Measurements from ENCODE around the gene ETV6. TPM values are rescaled to one million over a fixed set of nuclear protein-coding genes. Genes with fewer than 3 reads are reported as not detected.
A peak's percentile ranks its signal among the peaks of the same experiment; 100 is the strongest.

ETV6 gene
- total RNA-seq, 2 donors from 2014 or later, result 50.2 to 82.3 TPM

DNA sequence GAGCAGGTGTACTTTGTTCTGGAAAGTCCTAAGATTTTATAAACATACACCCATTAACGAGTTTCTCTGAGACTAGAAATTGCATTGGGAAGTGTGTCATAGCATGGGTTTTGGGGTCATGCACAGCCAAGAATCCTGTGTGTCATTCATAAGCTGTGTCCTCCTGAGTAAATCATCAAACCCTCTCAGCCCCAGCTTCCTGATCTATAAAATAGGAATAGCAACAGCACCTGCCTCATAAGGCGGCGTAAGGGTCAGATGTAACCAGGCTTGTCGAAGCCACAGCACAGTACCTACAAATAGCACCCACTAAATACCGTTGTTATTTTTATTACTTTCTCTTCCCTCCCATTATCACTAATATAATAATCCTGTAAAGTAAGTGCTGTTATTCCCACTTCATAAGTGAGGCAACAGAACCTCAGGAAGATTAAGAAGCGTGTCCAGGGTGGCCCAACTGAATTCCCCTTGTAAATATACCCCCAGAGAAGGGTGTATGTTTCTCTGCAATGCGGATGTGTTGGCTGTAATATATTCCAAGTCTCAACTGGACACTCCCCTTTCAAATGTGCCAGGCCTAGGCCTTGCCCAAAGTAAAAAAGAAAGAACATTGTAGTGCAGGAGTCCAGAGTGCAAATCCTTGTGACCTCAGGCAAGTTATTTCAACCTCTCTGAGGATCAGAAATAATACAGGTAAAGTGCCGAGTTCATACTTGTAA is 233.0 kb downstream of the ETV6 start:
- no peak for DNase-seq (ENCODE audit: low spot score)
- peaks cover 24% of the 10 kb centered on the region for H3K36me3 Mint-ChIP-seq
- H3K4me1 Mint-ChIP-seq (ENCODE audit: low read depth in 2 of 2), result peaks cover 6 to 8% of the 10 kb centered on the region in 2 donors
- H3K4me3 Mint-ChIP-seq, result no peak overlapping the region
- no peak for ATAC-seq
- H3K27ac Mint-ChIP-seq, result no peak overlapping the region
- no peaks in the 10 kb centered on the region for H3K27me3 Mint-ChIP-seq
- no peaks in the 10 kb centered on the region for H3K9me3 Mint-ChIP-seq

DNA sequence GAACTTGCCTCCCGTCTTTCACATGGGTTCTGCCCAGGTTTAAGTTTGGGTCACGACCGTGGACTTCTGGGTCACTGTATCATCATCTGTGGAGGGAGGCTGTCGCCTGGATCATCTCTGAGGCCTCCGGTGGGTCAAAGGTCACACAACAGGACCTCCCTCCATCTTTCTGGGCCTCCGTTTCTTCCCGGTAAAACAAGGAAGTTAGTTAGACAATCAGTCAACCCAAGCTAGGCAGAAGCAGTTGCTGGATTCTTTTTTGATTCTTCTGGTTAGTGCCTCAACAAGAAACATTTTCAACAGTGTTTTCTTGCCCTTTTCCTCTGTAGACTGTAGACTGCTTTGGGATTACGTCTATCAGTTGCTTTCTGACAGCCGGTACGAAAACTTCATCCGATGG is 234.6 kb downstream of the ETV6 start:
- no peak overlapping the region for H3K4me3 Mint-ChIP-seq
- peaks cover 9 to 10% of the 10 kb centered on the region in 2 donors for H3K4me1 Mint-ChIP-seq (ENCODE audit: low read depth in 2 of 2)
- no peak overlapping the region for H3K27ac Mint-ChIP-seq
- H3K27me3 Mint-ChIP-seq, result no peaks in the 10 kb centered on the region
- ATAC-seq (no peak), DNase-seq (ENCODE audit: low spot score) (no peak)
- H3K9me3 Mint-ChIP-seq, result peaks cover under 1% of the 10 kb centered on the region
- peaks cover 26% of the 10 kb centered on the region for H3K36me3 Mint-ChIP-seq

DNA sequence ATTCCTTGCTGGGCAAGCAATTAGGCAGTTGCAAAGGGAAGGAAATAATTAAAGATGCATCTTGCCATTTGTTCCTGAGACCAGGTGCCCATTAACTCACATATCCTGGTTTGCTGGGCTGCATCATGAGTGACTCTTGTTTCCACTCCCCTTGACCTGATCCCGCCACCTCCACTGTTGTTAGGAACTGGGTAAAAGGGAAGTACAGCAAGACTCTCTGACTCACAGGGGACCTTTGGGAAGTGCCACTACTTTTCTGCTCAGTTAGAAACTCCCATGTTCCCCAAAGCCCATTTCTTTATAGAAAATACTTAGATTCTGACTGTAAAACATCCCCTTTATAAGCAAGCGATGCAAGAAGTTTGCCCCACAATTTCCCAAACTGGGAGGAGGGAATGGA is 235.2 kb downstream of the ETV6 start:
- H3K4me1 Mint-ChIP-seq (ENCODE audit: low read depth in 2 of 2), result peaks cover 15 to 16% of the 10 kb centered on the region in 2 donors

DNA sequence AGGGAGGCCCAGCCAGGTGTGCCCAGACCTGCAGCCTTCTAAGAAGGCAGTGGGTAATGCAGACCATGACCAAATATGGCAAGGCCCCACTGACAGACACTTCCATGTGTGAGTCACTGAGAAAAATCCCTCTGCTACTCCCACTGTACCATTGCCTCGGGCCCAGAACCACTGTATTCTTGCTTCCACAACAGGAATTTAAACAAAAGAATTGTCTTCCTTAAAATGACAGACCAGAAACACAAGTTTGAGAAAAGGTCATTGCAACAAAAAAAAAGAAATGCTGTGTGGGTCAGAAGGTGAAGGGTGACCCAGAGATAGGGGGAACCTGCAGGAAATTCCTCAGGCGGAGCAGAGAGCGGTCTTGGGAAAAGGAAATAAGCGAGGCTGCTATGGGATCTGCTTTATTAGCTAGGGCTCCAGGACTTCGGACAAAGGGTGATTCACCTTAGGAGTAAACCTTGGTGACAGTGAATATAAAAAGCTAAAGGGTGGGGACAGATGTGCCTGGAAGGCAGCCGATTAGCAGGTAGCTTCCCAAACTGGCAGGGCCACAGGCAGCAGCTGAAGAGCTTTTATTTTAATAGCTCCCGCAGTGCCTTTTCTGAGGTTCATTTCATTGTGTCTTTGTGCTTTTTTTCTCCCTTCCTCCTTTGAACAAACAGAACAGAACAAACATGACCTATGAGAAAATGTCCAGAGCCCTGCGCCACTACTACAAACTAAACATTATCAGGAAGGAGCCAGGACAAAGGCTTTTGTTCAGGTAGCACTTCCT is 236.0 kb downstream of the ETV6 start:
- DNase-seq (ENCODE audit: low spot score) (no peak), ATAC-seq (no peak)
- H3K4me3 Mint-ChIP-seq, result no peak overlapping the region
- peaks cover 15 to 16% of the 10 kb centered on the region in 2 donors for H3K4me1 Mint-ChIP-seq (ENCODE audit: low read depth in 2 of 2)
- peaks cover 3% of the 10 kb centered on the region for H3K9me3 Mint-ChIP-seq
- H3K36me3 Mint-ChIP-seq, result peaks cover 30% of the 10 kb centered on the region
- no peaks in the 10 kb centered on the region for H3K27me3 Mint-ChIP-seq
- H3K27ac Mint-ChIP-seq, result no peak overlapping the region

More for the DNA sequence above, 235.2 kb downstream of the ETV6 start:
- ATAC-seq (no peak), DNase-seq (ENCODE audit: low spot score) (no peak)
- Mint-ChIP-seq H3K27me3 (no peaks in the 10 kb centered on the region), H3K36me3 (peaks cover 28% of the 10 kb centered on the region), H3K4me3 (no peak overlapping the region), H3K27ac (no peak overlapping the region), H3K9me3 (peaks cover 3% of the 10 kb centered on the region)

GRCh38 chr12:11886339-11886738 is 236.9 kb downstream of the ETV6 start:
- no peak overlapping the region for H3K27ac Mint-ChIP-seq
- peaks cover 30% of the 10 kb centered on the region for H3K36me3 Mint-ChIP-seq
- no peak for DNase-seq (ENCODE audit: low spot score)
- no peak for ATAC-seq
- peaks cover 3% of the 10 kb centered on the region for H3K9me3 Mint-ChIP-seq
- H3K4me3 Mint-ChIP-seq, result no peak overlapping the region
- no peaks in the 10 kb centered on the region for H3K27me3 Mint-ChIP-seq
- peaks cover 14 to 16% of the 10 kb centered on the region in 2 donors for H3K4me1 Mint-ChIP-seq (ENCODE audit: low read depth in 2 of 2)

DNA sequence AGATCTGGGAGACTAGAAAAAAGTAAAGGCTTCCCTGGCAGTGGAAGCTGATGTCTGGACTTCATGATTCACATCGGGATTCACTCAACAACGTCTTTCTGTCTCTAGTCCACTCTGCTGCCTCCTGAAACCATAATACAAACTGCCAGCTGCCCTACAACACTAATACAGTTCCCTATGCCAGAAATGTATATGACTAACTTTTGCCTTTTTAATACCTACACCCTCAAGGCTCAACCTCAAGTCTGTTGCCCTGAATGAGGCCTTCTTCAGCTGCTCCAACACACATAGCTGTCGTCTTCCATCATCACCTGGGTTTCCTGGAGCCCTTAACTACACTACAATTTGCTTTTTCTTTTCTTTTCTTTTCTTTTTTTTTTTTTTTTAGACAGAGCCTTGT is 238.6 kb downstream of the ETV6 start:
- H3K36me3 Mint-ChIP-seq, result peaks cover 39% of the 10 kb centered on the region
- peaks cover 14 to 16% of the 10 kb centered on the region in 2 donors for H3K4me1 Mint-ChIP-seq (ENCODE audit: low read depth in 2 of 2)
- no peak overlapping the region for H3K27ac Mint-ChIP-seq
- H3K27me3 Mint-ChIP-seq, result no peaks in the 10 kb centered on the region
- ATAC-seq (no peak), DNase-seq (ENCODE audit: low spot score) (no peak)
- H3K9me3 Mint-ChIP-seq, result peaks cover 3% of the 10 kb centered on the region
- no peak overlapping the region for H3K4me3 Mint-ChIP-seq

DNA sequence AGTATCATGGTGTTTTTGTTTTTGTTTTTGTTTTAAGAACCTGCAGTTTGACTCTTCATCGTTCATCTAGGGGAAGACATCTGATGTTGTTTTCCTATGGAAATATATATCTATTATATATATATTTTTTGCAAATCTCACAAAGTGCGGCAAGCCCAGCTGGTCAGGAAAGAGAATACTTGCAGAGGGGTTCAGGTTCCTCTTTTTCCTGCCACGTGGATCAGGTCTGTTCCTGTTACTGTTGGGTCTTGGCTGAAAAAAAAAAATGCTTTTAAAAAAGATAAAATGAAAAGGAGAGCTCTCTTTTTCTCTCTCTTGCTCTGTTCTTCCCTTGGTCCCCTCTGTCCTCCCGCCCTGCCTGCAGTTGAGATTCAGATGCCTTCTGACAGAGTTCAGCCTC is 241.9 kb downstream of the ETV6 start:
- Mint-ChIP-seq H3K4me3 (no peak overlapping the region), H3K4me1 (ENCODE audit: low read depth in 2 of 2) (peaks cover 24 to 27% of the 10 kb centered on the region in 2 donors), H3K27ac (no peak overlapping the region), H3K36me3 (peaks cover 29% of the 10 kb centered on the region), H3K9me3 (peaks cover 3% of the 10 kb centered on the region), H3K27me3 (no peaks in the 10 kb centered on the region)
- DNase-seq (ENCODE audit: low spot score) (no peak), ATAC-seq (no peak)

DNA sequence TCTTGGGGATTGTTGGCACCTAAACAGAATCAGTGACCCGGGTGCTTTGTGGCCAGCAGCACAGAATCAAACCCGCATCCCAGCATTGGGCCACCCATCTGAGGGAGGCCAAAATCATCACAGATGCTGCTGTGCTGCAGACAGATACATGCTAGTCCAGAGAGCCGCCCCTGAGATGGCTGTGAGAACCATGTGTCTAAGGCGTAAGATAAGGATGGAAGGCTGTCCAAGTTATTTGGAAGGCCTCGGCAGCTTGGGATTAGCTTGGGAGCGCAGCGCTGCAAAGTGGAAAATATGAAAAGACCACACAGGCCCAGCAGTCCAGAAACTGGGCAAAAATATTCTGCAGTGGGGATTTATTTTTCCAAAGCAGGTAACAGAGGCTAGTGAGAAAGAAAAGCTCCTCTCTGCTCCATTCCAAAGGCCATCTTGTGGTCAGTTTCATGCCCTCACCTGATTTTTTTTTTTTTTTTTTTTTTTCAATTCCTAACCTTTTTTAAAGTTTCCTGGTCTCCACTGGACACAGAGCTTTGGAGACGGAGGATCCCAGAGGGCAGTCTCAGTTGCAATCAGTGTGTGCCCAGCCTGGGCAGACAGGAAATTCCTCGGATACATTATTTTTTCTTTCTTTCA is 242.4 kb downstream of the ETV6 start:
- Mint-ChIP-seq H3K9me3 (peaks cover 3% of the 10 kb centered on the region), H3K4me3 (no peak overlapping the region)
- ATAC-seq, result no peak

DNA sequence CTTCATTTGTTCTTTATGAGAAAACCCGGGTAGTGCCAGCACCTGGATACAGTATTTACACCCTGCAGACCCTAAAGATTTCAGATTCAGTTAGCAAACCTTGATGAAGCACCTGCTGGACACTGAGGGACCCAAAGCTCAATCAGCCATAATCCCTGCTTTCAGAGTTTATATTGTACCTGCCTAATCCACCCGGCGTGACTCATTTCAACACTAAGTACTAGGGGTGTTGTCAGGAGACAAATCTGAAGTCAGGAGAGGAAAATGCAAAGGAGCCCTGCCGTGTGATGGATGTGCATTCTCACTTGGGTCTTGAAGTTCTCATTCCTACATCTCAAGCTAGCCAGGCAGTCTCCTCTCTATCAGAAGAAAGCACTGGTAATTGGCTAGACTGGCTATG is 244.5 kb downstream of the ETV6 start:
- ATAC-seq, result no peak
- H3K27ac Mint-ChIP-seq, result no peak overlapping the region

More for the DNA sequence above, 242.4 kb downstream of the ETV6 start:
- no peak for DNase-seq (ENCODE audit: low spot score)
- peaks cover 23% of the 10 kb centered on the region for H3K36me3 Mint-ChIP-seq
- no peaks in the 10 kb centered on the region for H3K27me3 Mint-ChIP-seq
- no peak overlapping the region for H3K27ac Mint-ChIP-seq
- peaks cover 24 to 27% of the 10 kb centered on the region in 2 donors for H3K4me1 Mint-ChIP-seq (ENCODE audit: low read depth in 2 of 2)

GRCh38 chr12:11894890-11895289 is 245.4 kb downstream of the ETV6 start:
- Mint-ChIP-seq H3K4me3 (no peak overlapping the region), H3K27me3 (peaks cover 0 to 3% of the 10 kb centered on the region in 2 donors), H3K9me3 (no peaks in the 10 kb centered on the region), H3K27ac (no peak overlapping the region), H3K4me1 (ENCODE audit: low read depth in 2 of 2) (peaks cover 20 to 24% of the 10 kb centered on the region in 2 donors), H3K36me3 (peaks cover 13% of the 10 kb centered on the region)
- DNase-seq (ENCODE audit: low spot score) (no peak), ATAC-seq (no peak)

More for the DNA sequence above, 244.5 kb downstream of the ETV6 start:
- Mint-ChIP-seq H3K4me3 (no peak overlapping the region), H3K9me3 (peaks cover 3% of the 10 kb centered on the region), H3K27me3 (peaks cover 0 to 3% of the 10 kb centered on the region in 2 donors), H3K36me3 (peaks cover 21% of the 10 kb centered on the region), H3K4me1 (ENCODE audit: low read depth in 2 of 2) (peaks cover 28 to 32% of the 10 kb centered on the region in 2 donors)
- no peak for DNase-seq (ENCODE audit: low spot score)

DNA sequence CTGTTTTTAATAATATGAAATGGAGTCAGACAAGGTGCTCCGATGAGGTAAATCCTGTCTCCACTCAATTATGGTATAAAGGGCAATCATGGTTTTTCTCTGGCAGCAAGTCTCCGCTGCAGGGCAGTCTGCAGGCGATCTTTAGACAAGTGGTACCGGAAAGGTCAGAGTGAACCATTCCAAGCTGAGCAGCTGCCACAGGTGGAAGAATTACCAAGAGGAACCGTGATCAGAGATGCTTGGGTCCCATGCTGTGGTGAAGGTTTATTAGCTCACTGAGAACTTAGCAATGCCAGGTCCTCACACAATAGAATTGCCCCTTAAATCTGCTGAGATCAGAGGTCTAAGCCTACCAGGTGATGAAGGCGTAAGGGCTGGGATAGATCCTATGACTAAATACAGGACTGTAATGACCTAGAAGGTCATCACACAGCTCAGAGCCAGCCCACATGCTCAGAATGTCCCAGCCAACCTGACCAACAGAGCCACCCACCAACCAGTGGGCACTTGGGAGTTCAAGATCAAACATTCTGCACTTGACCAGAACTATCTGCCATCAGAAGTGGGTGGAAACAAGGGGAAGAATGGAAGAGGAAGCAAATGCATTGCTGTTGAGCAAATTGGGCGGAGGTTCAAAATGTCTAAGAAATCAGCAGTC is 246.1 kb downstream of the ETV6 start:
- H3K36me3 Mint-ChIP-seq, result peaks cover 13% of the 10 kb centered on the region
- no peaks in the 10 kb centered on the region for H3K9me3 Mint-ChIP-seq
- ATAC-seq, result no peak
- no peak for DNase-seq (ENCODE audit: low spot score)
- peaks cover 0 to 5% of the 10 kb centered on the region in 2 donors for H3K27me3 Mint-ChIP-seq
- no peak overlapping the region for H3K4me3 Mint-ChIP-seq
- peaks cover 20 to 26% of the 10 kb centered on the region in 2 donors for H3K4me1 Mint-ChIP-seq (ENCODE audit: low read depth in 2 of 2)
- no peak overlapping the region for H3K27ac Mint-ChIP-seq

DNA sequence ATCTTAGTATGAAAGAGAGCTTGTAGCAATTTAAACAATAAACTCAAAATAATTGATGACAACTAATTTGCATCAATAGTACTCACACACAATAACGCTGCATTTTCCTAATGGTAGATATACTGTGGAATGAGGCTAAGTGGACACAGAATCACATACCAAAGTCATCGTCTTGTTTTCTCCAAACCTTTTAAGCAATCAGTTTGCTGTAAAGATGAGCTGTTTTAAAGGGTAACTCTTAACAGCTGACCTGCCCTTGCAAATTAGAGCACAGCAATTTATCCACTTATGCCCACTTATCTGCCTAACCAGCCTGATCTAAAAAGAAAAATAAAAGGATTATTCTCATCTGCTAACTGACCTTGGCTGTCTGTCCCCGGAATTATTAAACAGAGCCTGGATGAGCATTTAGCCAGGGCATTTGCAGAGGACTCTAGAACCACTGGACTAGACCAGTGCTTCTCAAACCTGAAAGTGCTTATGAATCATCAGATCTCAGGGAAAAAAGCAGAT is 247.0 kb downstream of the ETV6 start:
- Mint-ChIP-seq H3K4me3 (no peak overlapping the region), H3K27ac (no peak overlapping the region)

DNA sequence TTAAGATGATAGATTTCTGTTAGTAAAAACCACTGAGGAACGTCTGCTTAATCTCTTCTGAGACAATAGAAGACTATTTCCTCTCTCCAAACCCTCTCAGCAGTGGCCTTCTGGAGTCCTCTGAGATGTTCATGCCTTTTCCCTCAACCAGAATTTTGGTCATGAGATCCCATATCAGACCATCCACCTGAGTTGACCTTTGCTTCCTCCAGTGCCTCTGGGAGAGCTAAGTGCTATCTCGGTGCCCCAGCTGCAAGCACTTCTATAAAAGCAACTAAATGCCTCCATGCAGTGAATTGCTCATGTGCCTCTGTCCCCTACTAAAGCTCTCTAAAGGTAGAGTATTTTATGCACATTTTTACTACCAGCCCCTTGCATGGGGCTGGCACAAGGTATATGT is 248.4 kb downstream of the ETV6 start:
- Mint-ChIP-seq H3K27ac (peak overlapping the region in 1 of 2 donors; percentile 27), H3K9me3 (no peaks in the 10 kb centered on the region), H3K4me3 (no peak overlapping the region), H3K4me1 (ENCODE audit: low read depth in 2 of 2) (peaks cover 20 to 29% of the 10 kb centered on the region in 2 donors), H3K27me3 (peaks cover 0 to 5% of the 10 kb centered on the region in 2 donors), H3K36me3 (peaks cover 4% of the 10 kb centered on the region)
- no peak for DNase-seq (ENCODE audit: low spot score)
- no peak for ATAC-seq

More for the DNA sequence above, 247.0 kb downstream of the ETV6 start:
- no peak for ATAC-seq
- Mint-ChIP-seq H3K27me3 (peaks cover 0 to 5% of the 10 kb centered on the region in 2 donors), H3K9me3 (no peaks in the 10 kb centered on the region), H3K36me3 (peaks cover 13% of the 10 kb centered on the region), H3K4me1 (ENCODE audit: low read depth in 2 of 2) (peaks cover 20 to 26% of the 10 kb centered on the region in 2 donors)
- no peak for DNase-seq (ENCODE audit: low spot score)

All from natural killer cell treated with Interleukin-12 subunit alpha and Interleukin-12 subunit beta and Interleukin-15 and Interleukin-18, amount 100 ng/mL, for 72 hours (primary cell).